ENCODE results near the gene DAB2. TPM values are rescaled to one million over a fixed set of nuclear protein-coding genes. Genes with fewer than 3 reads are reported as not detected.

Gene DAB2
- polyA plus RNA-seq, 1 donor from 2014 or later: 0.63 TPM

DNA sequence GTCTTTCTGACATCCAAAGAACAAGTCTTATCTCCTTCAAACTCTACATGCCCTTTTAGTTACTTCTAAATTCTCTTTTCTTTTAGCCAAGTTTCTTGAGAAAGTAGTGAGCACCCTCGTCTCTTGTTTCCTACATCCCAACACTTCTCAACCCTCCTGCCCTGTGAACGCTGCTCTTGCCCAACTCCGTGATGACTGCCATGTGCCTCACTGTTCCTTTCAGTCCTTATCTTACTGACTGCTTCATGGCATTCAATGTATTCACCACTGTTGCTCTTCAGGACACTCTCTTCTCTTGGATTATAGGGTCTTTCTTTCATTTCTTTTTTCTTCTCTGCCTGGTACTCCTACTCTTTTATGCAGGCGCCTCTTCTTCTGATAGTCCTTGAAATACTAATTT is 75.3 kb downstream of the DAB2 start:
- H3K4me2 ChIP-seq (ENCODE audit: low read length): no peak overlapping the region
- no peaks in the 10 kb centered on the region for H3K9me2 ChIP-seq (ENCODE audit: insufficient read depth, low read length)
- no peak overlapping the region for H3K27ac ChIP-seq (ENCODE audit: low read length)
- no peaks in the 10 kb centered on the region for H3K36me3 ChIP-seq (ENCODE audit: insufficient read depth, low read length)
- no peak overlapping the region for H2AFZ ChIP-seq (ENCODE audit: low read depth, low read length)
- TF ChIP-seq SMC3 (conservative IDR thresholded peaks at IDR 0.05; ENCODE audit: poor library complexity): no peak
- no peak for TF ChIP-seq EP300 (conservative IDR thresholded peaks at IDR 0.05; ENCODE audit: poor library complexity, severe bottlenecking)
- no peak for TF ChIP-seq MXI1 (conservative IDR thresholded peaks at IDR 0.05; ENCODE audit: poor library complexity, severe bottlenecking)
- TF ChIP-seq, protein P1, sequence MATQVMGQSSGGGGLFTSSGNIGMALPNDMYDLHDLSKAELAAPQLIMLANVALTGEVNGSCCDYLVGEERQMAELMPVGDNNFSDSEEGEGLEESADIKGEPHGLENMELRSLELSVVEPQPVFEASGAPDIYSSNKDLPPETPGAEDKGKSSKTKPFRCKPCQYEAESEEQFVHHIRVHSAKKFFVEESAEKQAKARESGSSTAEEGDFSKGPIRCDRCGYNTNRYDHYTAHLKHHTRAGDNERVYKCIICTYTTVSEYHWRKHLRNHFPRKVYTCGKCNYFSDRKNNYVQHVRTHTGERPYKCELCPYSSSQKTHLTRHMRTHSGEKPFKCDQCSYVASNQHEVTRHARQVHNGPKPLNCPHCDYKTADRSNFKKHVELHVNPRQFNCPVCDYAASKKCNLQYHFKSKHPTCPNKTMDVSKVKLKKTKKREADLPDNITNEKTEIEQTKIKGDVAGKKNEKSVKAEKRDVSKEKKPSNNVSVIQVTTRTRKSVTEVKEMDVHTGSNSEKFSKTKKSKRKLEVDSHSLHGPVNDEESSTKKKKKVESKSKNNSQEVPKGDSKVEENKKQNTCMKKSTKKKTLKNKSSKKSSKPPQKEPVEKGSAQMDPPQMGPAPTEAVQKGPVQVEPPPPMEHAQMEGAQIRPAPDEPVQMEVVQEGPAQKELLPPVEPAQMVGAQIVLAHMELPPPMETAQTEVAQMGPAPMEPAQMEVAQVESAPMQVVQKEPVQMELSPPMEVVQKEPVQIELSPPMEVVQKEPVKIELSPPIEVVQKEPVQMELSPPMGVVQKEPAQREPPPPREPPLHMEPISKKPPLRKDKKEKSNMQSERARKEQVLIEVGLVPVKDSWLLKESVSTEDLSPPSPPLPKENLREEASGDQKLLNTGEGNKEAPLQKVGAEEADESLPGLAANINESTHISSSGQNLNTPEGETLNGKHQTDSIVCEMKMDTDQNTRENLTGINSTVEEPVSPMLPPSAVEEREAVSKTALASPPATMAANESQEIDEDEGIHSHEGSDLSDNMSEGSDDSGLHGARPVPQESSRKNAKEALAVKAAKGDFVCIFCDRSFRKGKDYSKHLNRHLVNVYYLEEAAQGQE (IDR thresholded peaks at IDR 0.05; ENCODE audit: borderline replicate concordance): no peak
- TF ChIP-seq TAF1 (IDR thresholded peaks at IDR 0.05; ENCODE audit: low read depth): no peak
- H4K20me1 ChIP-seq (ENCODE audit: insufficient read depth): no peaks in the 10 kb centered on the region
- H3K79me2 ChIP-seq (replicated peaks; ENCODE audit: insufficient read depth, low read length): no peaks in the 10 kb centered on the region
- no peaks in the 10 kb centered on the region for H3K9me3 ChIP-seq (ENCODE audit: low read length)
- no peaks in the 10 kb centered on the region for H3K27me3 ChIP-seq (ENCODE audit: insufficient read depth, low read depth, low read length)
- H3K9ac ChIP-seq (ENCODE audit: low read length): no peak overlapping the region
- no peaks in the 10 kb centered on the region for H3F3A ChIP-seq (ENCODE audit: insufficient read depth, low read length, poor library complexity, severe bottlenecking)
- H3K4me3 ChIP-seq (ENCODE audit: low read length): no peak overlapping the region

DNA sequence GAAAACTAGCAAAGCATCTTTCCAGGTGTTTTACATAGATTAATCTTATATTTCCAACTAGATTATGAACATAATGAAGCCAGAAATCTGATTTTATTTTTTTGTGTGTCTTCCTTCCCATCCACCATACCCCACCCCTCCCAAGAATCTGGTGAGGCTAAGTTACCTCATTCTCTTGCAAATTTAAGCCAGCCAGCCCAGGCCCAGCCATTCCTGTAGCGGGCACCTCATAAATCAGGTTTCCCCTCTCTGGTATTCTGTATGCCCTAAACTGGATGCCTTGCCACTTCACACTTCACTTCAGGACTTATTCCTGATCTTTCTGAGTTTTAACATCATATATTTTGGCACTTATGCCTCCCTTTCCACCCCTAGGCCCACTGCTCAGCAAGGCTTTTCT is 82.3 kb downstream of the DAB2 start:
- TF ChIP-seq TAF1 (IDR thresholded peaks at IDR 0.05; ENCODE audit: low read depth) (no peak), POLR2AphosphoS5 (IDR thresholded peaks at IDR 0.05) (no peak), EZH2 (IDR thresholded peaks at IDR 0.05; ENCODE audit: borderline replicate concordance, insufficient read depth, low read length, poor library complexity, severe bottlenecking) (no peak), RAD21 (conservative IDR thresholded peaks at IDR 0.05) (no peak), MXI1 (conservative IDR thresholded peaks at IDR 0.05; ENCODE audit: poor library complexity, severe bottlenecking) (no peak)
- H3K27ac ChIP-seq (ENCODE audit: low read length): no peak overlapping the region
- H3K9me2 ChIP-seq (ENCODE audit: insufficient read depth, low read length): no peaks in the 10 kb centered on the region
- no peak overlapping the region for H3K4me3 ChIP-seq (ENCODE audit: low read length)
- no peaks in the 10 kb centered on the region for H3K27me3 ChIP-seq (ENCODE audit: insufficient read depth, low read depth, low read length)
- no peak overlapping the region for H3K9ac ChIP-seq (ENCODE audit: low read length)
- H3K9me3 ChIP-seq (ENCODE audit: low read length): no peaks in the 10 kb centered on the region
- no peaks in the 10 kb centered on the region for H3K36me3 ChIP-seq (ENCODE audit: insufficient read depth, low read length)
- H3K79me2 ChIP-seq (replicated peaks; ENCODE audit: insufficient read depth, low read length): no peaks in the 10 kb centered on the region
- H3K4me2 ChIP-seq (ENCODE audit: low read length): no peak overlapping the region
- H3F3A ChIP-seq (ENCODE audit: insufficient read depth, low read length, poor library complexity, severe bottlenecking): no peaks in the 10 kb centered on the region
- H4K20me1 ChIP-seq (ENCODE audit: insufficient read depth): no peaks in the 10 kb centered on the region
- no peak overlapping the region for H2AFZ ChIP-seq (ENCODE audit: low read depth, low read length)

DNA sequence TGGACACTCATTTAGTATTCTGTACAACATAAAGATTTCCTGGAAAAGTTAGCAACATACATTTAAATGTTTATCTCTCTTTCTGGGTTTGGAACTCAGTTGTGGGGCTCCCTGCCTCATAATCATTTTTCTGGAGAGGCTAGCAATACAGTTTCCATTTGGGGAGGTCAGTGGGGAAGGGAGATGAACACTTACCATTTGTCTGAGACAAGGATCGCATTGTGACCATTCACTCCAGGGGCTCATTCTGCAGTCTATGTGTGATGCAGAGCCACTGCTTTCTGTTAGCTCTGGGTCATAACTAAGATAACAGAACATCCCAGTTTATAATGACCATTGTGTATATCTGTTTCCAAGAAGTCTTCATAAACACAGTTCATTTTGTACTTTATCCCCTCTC is 82.9 kb downstream of the DAB2 start:
- no peak overlapping the region for H3K4me3 ChIP-seq (ENCODE audit: low read length)
- H3K27me3 ChIP-seq (ENCODE audit: insufficient read depth, low read depth, low read length): no peaks in the 10 kb centered on the region
- H2AFZ ChIP-seq (ENCODE audit: low read depth, low read length): no peak overlapping the region
- no peaks in the 10 kb centered on the region for H3K36me3 ChIP-seq (ENCODE audit: insufficient read depth, low read length)
- H3K9me2 ChIP-seq (ENCODE audit: insufficient read depth, low read length): no peaks in the 10 kb centered on the region
- H3F3A ChIP-seq (ENCODE audit: insufficient read depth, low read length, poor library complexity, severe bottlenecking): no peaks in the 10 kb centered on the region
- no peaks in the 10 kb centered on the region for H3K79me2 ChIP-seq (replicated peaks; ENCODE audit: insufficient read depth, low read length)
- H3K4me2 ChIP-seq (ENCODE audit: low read length): no peak overlapping the region
- no peak overlapping the region for H3K9ac ChIP-seq (ENCODE audit: low read length)
- H3K27ac ChIP-seq (ENCODE audit: low read length): no peak overlapping the region
- H3K9me3 ChIP-seq (ENCODE audit: low read length): no peaks in the 10 kb centered on the region
- H4K20me1 ChIP-seq (ENCODE audit: insufficient read depth): no peaks in the 10 kb centered on the region
- TF ChIP-seq EZH2 (IDR thresholded peaks at IDR 0.05; ENCODE audit: borderline replicate concordance, insufficient read depth, low read length, poor library complexity, severe bottlenecking) (no peak), POLR2AphosphoS5 (IDR thresholded peaks at IDR 0.05) (no peak), EP300 (conservative IDR thresholded peaks at IDR 0.05; ENCODE audit: poor library complexity, severe bottlenecking) (no peak), RAD21 (conservative IDR thresholded peaks at IDR 0.05) (no peak), SMC3 (conservative IDR thresholded peaks at IDR 0.05; ENCODE audit: poor library complexity) (no peak), TAF1 (IDR thresholded peaks at IDR 0.05; ENCODE audit: low read depth) (no peak), MXI1 (conservative IDR thresholded peaks at IDR 0.05; ENCODE audit: poor library complexity, severe bottlenecking) (no peak)
- TF ChIP-seq, protein P2, sequence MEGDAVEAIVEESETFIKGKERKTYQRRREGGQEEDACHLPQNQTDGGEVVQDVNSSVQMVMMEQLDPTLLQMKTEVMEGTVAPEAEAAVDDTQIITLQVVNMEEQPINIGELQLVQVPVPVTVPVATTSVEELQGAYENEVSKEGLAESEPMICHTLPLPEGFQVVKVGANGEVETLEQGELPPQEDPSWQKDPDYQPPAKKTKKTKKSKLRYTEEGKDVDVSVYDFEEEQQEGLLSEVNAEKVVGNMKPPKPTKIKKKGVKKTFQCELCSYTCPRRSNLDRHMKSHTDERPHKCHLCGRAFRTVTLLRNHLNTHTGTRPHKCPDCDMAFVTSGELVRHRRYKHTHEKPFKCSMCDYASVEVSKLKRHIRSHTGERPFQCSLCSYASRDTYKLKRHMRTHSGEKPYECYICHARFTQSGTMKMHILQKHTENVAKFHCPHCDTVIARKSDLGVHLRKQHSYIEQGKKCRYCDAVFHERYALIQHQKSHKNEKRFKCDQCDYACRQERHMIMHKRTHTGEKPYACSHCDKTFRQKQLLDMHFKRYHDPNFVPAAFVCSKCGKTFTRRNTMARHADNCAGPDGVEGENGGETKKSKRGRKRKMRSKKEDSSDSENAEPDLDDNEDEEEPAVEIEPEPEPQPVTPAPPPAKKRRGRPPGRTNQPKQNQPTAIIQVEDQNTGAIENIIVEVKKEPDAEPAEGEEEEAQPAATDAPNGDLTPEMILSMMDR (IDR thresholded peaks at IDR 0.05; ENCODE audit: poor library complexity, severe bottlenecking): no peak
- TF ChIP-seq, protein P1 (IDR thresholded peaks at IDR 0.05; ENCODE audit: borderline replicate concordance): no peak
